ENCODE data around the gene TERT. TPM values are rescaled to one million over a fixed set of nuclear protein-coding genes. Genes with fewer than 3 reads are reported as not detected.
A peak's percentile ranks its signal among the peaks of the same experiment; 100 is the strongest.

TERT gene
- total and polyA plus RNA-seq, 3 experiments from 2014 or later = 2.0 to 2.5 TPM; not detected in 1

DNA sequence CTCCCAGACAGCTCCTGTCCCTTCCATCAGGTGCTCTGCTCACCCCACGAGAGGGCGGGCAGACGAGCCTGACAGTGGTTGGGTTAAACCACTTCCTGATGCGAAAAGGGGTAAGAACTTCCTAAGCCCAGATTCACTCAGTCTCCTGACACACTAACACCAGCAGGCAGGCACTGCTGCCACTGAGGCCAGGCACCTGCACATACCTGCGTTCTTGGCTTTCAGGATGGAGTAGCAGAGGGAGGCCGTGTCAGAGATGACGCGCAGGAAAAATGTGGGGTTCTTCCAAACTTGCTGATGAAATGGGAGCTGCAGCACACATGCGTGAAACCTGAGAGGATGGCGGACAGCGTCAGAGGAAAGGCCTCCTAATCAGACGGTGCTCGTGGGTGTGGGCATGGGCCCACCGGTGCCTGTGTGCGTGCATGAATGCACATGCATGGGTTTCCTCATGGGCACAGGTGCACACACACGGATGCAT lies 39.7 kb downstream of the TERT start:
- H3K36me3 Mint-ChIP-seq = no peaks in the 10 kb centered on the region
- H3K27ac Mint-ChIP-seq = peak overlapping the region in 5 of 8 donors; percentile 13 to 66 (median 17)
- Histone ChIP-seq H3K36me3 (ENCODE audit: insufficient read depth, low read length) (no peaks in the 10 kb centered on the region), H3K9me3 (ENCODE audit: low read length) (no peaks in the 10 kb centered on the region), H3K4me1 (ENCODE audit: insufficient read depth, low read length) (peaks cover 18% of the 10 kb centered on the region), H3K27ac (ENCODE audit: low read depth, low read length) (no peak overlapping the region), H3K4me3 (ENCODE audit: low read length) (peak overlapping the region; percentile 16), H3K27me3 (ENCODE audit: insufficient read depth, low read length, poor library complexity, severe bottlenecking) (no peaks in the 10 kb centered on the region)
- no peaks in the 10 kb centered on the region for H3K9me3 Mint-ChIP-seq
- DNase-seq = peak; percentile 9 to 69 (median 44)
- peaks cover 0 to 1% of the 10 kb centered on the region in 2 donors for H3K27me3 Mint-ChIP-seq
- peak overlapping the region in 6 of 7 donors; percentile 51 to 76 (median 66) for H3K4me3 Mint-ChIP-seq
- POLR2A ChIA-PET = no interaction called here
- CTCF ChIA-PET = interaction anchor here (1.0 kb wide), 1 partner anchor 87 kb away, joined by 4 read pairs; no protein-coding TSS in a partner anchor
- H3K4me1 Mint-ChIP-seq = peaks cover 14 to 17% (median 15%) of the 10 kb centered on the region in 3 donors

- H3K36me3 ChIP-seq (ENCODE audit: insufficient read depth, low read length) = no peaks in the 10 kb centered on the region
- no peaks in the 10 kb centered on the region for H3K27me3 ChIP-seq (ENCODE audit: insufficient read depth, low read length, poor library complexity, severe bottlenecking)
- no peaks in the 10 kb centered on the region for H3K9me3 ChIP-seq (ENCODE audit: low read length)
- Mint-ChIP-seq H3K9me3 (no peaks in the 10 kb centered on the region), H3K27me3 (peaks cover 0 to 1% of the 10 kb centered on the region in 2 donors), H3K36me3 (no peaks in the 10 kb centered on the region), H3K4me3 (no peak overlapping the region), H3K4me1 (peaks cover 14 to 17% (median 15%) of the 10 kb centered on the region in 3 donors), H3K27ac (no peak overlapping the region)
- H3K27ac ChIP-seq (ENCODE audit: low read depth, low read length) = no peak overlapping the region
- H3K4me3 ChIP-seq (ENCODE audit: low read length) = no peak overlapping the region
- DNase-seq = no peak
- ChIA-PET CTCF (interaction anchor here (1.0 kb wide), 1 partner anchor 88 kb away, joined by 4 read pairs; no protein-coding TSS in a partner anchor), POLR2A (no interaction called here)
- peaks cover 18% of the 10 kb centered on the region for H3K4me1 ChIP-seq (ENCODE audit: insufficient read depth, low read length)
Measured at GRCh38 chr5:1254196-1254595, 40.7 kb downstream of the TERT start.

DNA sequence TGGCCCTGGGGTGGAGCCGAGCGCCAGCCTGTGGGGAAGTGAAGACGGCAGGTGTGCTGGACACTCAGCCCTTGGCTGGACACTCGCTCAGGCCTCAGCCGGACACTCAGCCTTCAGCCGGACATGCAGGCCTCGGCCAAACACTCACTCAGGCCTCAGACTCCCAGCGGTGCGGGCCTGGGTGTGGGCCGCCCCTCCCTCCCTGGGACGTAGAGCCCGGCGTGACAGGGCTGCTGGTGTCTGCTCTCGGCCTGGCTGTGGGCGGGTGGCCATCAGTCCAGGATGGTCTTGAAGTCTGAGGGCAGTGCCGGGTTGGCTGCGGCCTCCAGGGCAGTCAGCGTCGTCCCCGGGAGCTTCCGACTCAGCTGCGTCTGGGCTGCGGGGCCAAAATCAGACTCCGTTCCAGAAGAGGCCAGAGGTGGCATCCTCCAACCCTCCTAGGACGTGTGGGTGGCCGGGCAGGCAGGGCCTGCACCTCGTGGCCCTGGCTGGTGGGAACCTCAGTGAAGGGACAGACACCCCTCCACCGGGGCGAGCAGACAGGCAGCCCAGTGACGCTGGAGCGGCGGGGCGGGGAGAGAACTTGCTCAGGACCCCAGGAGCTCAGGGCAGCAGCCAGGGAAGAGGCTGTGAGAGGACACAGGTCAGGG lies 41.3 kb downstream of the TERT start:
- Histone ChIP-seq H3K4me3 (ENCODE audit: low read length) (no peak overlapping the region), H3K9me3 (ENCODE audit: low read length) (no peaks in the 10 kb centered on the region), H3K27me3 (ENCODE audit: insufficient read depth, low read length, poor library complexity, severe bottlenecking) (no peaks in the 10 kb centered on the region), H3K4me1 (ENCODE audit: insufficient read depth, low read length) (peaks cover 18% of the 10 kb centered on the region), H3K36me3 (ENCODE audit: insufficient read depth, low read length) (no peaks in the 10 kb centered on the region), H3K27ac (ENCODE audit: low read depth, low read length) (no peak overlapping the region)
- no peak for DNase-seq
- H3K36me3 Mint-ChIP-seq = no peaks in the 10 kb centered on the region
- peaks cover 0 to 1% of the 10 kb centered on the region in 2 donors for H3K27me3 Mint-ChIP-seq
- H3K4me1 Mint-ChIP-seq = peaks cover 14 to 17% (median 15%) of the 10 kb centered on the region in 3 donors
- no peak overlapping the region for H3K4me3 Mint-ChIP-seq
- H3K27ac Mint-ChIP-seq = no peak overlapping the region
- H3K9me3 Mint-ChIP-seq = no peaks in the 10 kb centered on the region
- ChIA-PET POLR2A (no interaction called here), CTCF (no interaction called here)

- Histone ChIP-seq H3K4me3 (ENCODE audit: low read length) (no peak overlapping the region), H3K4me1 (ENCODE audit: insufficient read depth, low read length) (peaks cover 18% of the 10 kb centered on the region), H3K27ac (ENCODE audit: low read depth, low read length) (no peak overlapping the region), H3K36me3 (ENCODE audit: insufficient read depth, low read length) (no peaks in the 10 kb centered on the region), H3K27me3 (ENCODE audit: insufficient read depth, low read length, poor library complexity, severe bottlenecking) (no peaks in the 10 kb centered on the region), H3K9me3 (ENCODE audit: low read length) (no peaks in the 10 kb centered on the region)
- no peak for DNase-seq
- peaks cover 14 to 17% (median 15%) of the 10 kb centered on the region in 3 donors for H3K4me1 Mint-ChIP-seq
- H3K36me3 Mint-ChIP-seq = no peaks in the 10 kb centered on the region
- H3K4me3 Mint-ChIP-seq = no peak overlapping the region
- peaks cover under 1 to 4% of the 10 kb centered on the region in 2 donors for H3K27me3 Mint-ChIP-seq
- ChIA-PET CTCF (no interaction called here), POLR2A (no interaction called here)
- H3K9me3 Mint-ChIP-seq = no peaks in the 10 kb centered on the region
- peak overlapping the region in 2 of 8 donors; percentile 27 to 52 for H3K27ac Mint-ChIP-seq
Measured at GRCh38 chr5:1252681-1253080, 42.2 kb downstream of the TERT start.

GRCh38 chr5:1251678-1252580 lies 42.9 kb downstream of the TERT start:
- no peak overlapping the region for H3K4me3 Mint-ChIP-seq
- H3K27me3 ChIP-seq (ENCODE audit: insufficient read depth, low read length, poor library complexity, severe bottlenecking) = peaks cover 5% of the 10 kb centered on the region
- H3K36me3 ChIP-seq (ENCODE audit: insufficient read depth, low read length) = no peaks in the 10 kb centered on the region
- H3K27ac Mint-ChIP-seq = no peak overlapping the region
- H3K27ac ChIP-seq (ENCODE audit: low read depth, low read length) = no peak overlapping the region
- no peaks in the 10 kb centered on the region for H3K9me3 ChIP-seq (ENCODE audit: low read length)
- POLR2A ChIA-PET = no interaction called here
- no peaks in the 10 kb centered on the region for H3K36me3 Mint-ChIP-seq
- H3K4me1 ChIP-seq (ENCODE audit: insufficient read depth, low read length) = peaks cover 18% of the 10 kb centered on the region
- CTCF ChIA-PET = no interaction called here
- H3K4me1 Mint-ChIP-seq = peaks cover 15 to 17% (median 15%) of the 10 kb centered on the region in 3 donors
- H3K27me3 Mint-ChIP-seq = peaks cover 5 to 7% of the 10 kb centered on the region in 2 donors
- DNase-seq = no peak
- H3K9me3 Mint-ChIP-seq = no peaks in the 10 kb centered on the region
- H3K4me3 ChIP-seq (ENCODE audit: low read length) = no peak overlapping the region

DNA sequence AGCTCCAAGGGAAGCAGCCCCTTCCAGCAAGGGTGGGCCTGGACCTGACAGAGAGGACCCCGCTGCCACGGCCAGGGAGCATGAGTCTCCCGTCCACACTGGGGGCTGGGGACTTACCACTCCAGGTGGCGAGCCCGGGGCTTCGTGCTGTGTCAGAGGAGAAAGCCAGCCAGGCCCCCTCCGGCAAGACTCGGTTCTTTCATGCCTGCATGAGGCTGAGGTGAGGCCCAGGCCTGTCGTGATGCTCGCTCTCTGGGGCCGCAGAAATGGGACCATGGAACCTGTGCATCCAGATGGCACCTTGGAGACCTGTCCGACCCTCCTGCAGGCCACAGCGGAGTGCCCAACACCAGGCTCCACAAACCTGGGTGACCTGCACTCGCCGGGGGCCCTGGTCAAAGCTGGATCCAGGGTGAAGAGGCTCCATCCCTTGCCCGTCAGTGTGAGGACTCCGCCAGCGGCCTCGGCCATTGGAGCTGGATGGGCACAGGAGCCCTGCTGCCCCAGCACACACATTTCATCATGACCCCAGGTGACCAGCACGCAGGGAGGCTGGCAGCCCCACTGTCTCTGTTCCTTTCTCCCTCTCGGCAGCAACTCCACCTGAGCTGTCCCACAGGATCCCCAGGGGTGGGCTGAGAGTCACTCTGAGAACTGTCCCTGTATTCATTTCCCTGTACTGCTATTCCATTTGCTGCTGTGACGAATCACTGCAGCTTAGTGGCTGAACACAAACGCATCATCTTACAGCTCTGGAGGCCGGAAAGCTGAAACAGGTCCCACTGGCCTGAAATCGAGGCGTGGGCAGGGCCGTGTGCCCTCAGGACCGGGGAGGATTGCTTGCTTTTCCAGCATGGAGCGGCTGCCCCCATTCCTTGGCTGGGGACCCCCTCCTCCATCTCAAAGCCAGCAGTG lies 45.2 kb downstream of the TERT start:
- Histone ChIP-seq H3K4me1 (ENCODE audit: insufficient read depth, low read length) (peaks cover 5% of the 10 kb centered on the region), H3K4me3 (ENCODE audit: low read length) (no peak overlapping the region), H3K27me3 (ENCODE audit: insufficient read depth, low read length, poor library complexity, severe bottlenecking) (peaks cover 9% of the 10 kb centered on the region), H3K9me3 (ENCODE audit: low read length) (no peaks in the 10 kb centered on the region), H3K27ac (ENCODE audit: low read depth, low read length) (no peak overlapping the region), H3K36me3 (ENCODE audit: insufficient read depth, low read length) (no peaks in the 10 kb centered on the region)
- H3K4me1 Mint-ChIP-seq = peaks cover 3 to 4% (median 3%) of the 10 kb centered on the region in 3 donors
- peaks cover 5 to 11% of the 10 kb centered on the region in 2 donors for H3K27me3 Mint-ChIP-seq
- POLR2A ChIA-PET = no interaction called here
- H3K9me3 Mint-ChIP-seq = no peaks in the 10 kb centered on the region
- H3K36me3 Mint-ChIP-seq = no peaks in the 10 kb centered on the region
- no peak overlapping the region for H3K4me3 Mint-ChIP-seq
- no peak for DNase-seq
- CTCF ChIA-PET = no interaction called here
- no peak overlapping the region for H3K27ac Mint-ChIP-seq

DNA sequence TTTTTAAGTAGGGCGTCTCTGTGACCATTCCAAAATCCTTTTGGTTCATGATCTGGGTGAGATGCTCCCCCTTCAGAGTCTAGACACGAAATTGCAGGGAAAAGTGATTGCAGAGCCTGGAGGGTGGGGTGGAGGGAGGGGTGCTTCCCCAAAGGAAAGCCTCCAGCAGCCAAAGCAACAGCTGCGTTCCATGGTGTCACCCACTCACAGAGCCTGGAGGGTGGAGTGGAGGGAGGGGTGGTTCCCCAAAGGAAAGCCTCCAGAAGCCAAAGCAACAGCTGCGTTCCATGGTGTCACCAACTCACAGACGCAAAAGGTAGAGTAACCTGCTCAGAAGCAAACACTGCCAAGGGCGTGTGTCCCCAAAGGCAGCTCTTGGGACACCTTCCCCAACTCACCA lies 47.1 kb downstream of the TERT start:
- H3K9me3 ChIP-seq (ENCODE audit: low read length) = no peaks in the 10 kb centered on the region
- no peaks in the 10 kb centered on the region for H3K36me3 ChIP-seq (ENCODE audit: insufficient read depth, low read length)
- H3K27me3 Mint-ChIP-seq = peaks cover 5 to 11% of the 10 kb centered on the region in 2 donors
- no peak overlapping the region for H3K27ac Mint-ChIP-seq
- no peaks in the 10 kb centered on the region for H3K36me3 Mint-ChIP-seq
- H3K4me1 Mint-ChIP-seq = peaks cover 0 to 2% (median 0%) of the 10 kb centered on the region in 3 donors
- peaks cover 9% of the 10 kb centered on the region for H3K27me3 ChIP-seq (ENCODE audit: insufficient read depth, low read length, poor library complexity, severe bottlenecking)
- no peak overlapping the region for H3K4me3 ChIP-seq (ENCODE audit: low read length)
- ChIA-PET CTCF (no interaction called here), POLR2A (no interaction called here)
- no peak overlapping the region for H3K4me3 Mint-ChIP-seq
- H3K9me3 Mint-ChIP-seq = no peaks in the 10 kb centered on the region
- no peak overlapping the region for H3K27ac ChIP-seq (ENCODE audit: low read depth, low read length)
- H3K4me1 ChIP-seq (ENCODE audit: insufficient read depth, low read length) = no peaks in the 10 kb centered on the region
- no peak for DNase-seq

Measured in CD8-positive, alpha-beta memory T cell (primary cell).